ENCODE results near the gene ATP10B.

Gene ATP10B

DNA sequence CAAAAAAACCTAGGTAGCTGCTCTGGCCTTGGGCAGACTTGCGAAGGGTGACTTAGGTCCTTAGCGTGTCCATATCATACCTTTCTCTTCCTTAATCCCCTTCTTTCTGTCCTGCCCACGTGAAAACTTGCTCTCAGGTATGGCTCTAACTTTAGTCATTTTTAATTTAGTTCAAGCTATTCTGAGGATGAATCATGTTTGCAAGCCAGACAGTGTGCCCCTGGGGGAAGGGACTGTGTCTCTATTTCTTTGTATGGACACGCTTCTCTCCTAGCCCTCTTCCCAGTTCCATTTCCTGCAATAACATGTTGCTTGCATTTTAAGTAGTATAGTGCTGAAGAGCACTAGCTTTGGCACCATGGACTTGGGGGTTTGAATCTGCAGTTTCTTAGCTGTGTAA lies 309.7 kb downstream of the ATP10B start:
- DNase-seq, result no peak

DNA sequence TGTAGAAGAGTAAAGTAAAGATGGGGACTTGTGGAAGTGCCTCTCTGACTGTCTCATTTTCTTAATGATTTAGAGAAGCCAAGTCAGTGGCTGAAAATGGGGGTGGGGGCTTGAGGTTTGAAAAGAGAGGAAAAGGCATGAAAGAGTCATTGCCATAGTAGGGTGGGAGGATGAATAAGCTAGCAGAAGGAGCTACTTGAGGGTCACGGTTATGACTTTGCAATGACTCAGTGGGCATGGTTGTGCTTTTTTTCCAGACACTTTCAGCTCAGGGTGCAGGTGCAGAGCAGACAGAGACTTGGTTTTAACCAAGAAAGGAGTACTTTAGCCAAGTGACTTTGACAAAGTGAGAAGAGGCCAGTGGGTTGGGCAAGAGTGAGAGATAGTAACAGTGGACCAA lies 312.6 kb downstream of the ATP10B start:
- DNase-seq, result no peak

DNA sequence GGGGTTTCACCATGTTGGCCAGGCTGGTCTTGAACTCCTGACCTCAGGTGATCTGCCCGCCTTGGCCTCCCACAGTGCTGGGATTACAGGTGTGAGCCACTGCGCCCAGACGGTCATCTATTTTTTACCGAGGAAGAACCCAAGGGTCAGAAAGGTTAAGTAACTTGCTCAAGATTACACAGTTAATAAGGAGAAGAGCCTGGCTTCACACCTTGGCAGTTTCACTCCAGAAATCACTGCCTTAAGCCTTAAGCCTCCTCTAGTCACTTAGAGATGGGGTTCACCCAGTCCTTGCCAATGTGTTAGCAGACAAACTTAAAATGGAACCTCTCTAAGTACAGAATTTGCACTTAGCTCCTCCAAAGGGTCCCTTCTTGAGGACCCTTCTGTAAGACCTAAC lies 314.1 kb downstream of the ATP10B start:
- no peak for DNase-seq

DNA sequence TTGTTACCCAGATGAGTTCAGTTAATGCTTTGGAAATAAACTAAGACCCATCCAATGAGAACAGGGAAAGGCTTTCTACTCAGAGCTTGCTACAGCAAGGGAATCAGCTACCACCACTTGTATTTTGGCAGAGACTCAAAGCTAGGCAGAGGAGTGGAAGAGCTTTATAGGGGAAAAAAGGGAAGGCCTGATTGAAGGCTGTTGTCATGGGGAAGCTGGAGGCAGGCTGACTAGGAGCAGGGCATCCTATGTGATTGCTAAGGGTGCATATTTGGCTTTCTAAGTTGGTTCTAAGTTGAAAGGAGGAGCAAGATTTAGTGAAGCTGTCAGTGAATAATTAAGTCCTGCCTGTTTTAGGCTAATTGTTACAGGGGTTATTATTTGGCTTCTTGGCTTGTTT lies 314.9 kb downstream of the ATP10B start:
- DNase-seq, result no peak

DNA sequence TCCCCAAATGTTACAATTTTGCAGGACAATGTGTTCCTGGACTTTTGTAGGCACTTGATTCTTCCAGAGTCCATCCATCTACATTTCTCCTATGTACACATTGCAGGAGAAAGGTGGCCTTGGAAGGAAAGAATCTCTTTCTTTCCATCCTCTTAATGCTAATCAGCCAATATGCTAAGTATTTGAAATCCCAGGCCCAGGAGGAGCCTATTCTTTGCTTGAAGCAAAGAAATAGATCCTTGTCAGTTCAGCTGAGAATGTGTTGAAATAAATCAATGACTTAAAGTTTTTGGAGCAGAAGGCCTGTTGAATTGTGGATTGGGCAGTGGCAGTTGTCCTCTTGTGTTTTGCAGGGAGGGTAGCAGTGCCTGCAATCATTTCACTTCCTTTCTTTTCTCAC lies 317.1 kb downstream of the ATP10B start:
- no peak for DNase-seq

DNA sequence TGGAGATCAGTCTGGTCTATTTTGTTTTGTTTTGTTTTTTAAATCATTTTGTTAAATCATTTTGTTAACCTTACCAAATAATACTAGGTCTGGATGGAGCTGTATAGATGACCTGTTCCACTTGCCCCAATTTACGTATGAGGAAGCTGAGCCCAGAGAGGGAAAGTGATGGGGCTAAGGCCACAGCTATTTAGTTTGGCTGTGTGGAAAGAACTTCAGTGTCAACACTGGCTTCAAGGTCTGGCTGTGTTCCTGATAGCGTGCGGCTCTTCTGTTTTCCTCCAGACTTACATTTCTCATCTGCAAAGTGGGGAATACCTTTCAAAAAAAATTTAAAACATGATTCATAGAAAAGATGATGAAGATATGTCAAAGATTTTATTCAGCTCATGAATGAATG lies 317.9 kb downstream of the ATP10B start:
- DNase-seq, result no peak

DNA sequence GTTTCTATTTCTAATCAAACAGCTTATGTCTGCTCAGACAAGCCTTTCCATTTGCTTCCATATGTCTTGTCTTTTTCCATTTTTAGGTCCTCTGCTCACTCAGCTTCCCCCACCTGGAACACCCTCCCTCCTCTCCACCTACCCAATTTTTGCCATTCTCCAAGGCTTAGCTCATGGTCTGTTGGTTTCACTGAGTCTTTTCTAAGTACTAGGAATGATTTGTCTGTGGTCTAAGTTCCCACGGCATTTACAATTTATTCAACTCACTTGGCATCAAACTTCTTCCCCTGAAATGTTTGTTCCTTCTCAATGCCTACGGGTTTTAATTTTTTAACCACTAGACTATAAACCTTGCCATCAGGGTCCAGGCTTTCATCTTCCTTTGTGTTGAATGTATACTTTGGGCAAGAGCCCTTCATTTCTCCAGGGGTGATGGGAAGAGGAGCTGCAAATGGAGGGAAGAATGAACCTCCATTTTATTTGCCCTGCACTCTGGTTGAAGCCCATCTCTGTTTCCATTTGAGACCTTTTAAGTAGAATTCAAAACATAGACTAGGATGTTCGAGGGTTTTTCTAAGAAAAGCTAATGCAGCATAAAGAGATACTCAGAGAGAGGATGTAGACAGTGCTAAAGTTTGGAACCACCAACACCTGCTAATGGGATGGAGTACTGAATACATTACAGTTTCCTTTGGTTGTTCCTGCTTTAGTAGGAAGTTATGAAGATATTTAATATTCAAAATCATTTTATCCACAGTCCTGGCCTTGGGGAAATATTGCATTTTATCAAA lies 326.3 kb downstream of the ATP10B start:
- DNase-seq, result no peak

DNA sequence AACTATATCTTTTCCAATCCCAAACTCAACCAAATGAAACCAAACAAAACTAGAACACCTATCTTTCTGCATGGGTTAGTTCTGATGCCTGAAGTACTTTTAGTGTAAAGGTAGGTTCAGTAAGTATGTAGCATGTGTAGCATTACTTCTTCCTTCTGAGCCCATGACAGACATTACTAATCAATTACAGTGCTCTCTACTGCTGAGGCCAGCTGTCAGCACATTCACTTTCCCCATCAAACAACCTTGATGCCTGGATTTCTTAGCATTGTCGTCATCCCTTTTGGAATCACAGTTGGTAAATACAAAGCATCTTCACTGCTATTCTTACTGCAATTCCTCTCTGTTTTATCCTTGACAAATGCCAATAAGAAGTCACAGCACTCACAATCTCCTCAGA lies 327.2 kb downstream of the ATP10B start:
- no peak for DNase-seq

DNA sequence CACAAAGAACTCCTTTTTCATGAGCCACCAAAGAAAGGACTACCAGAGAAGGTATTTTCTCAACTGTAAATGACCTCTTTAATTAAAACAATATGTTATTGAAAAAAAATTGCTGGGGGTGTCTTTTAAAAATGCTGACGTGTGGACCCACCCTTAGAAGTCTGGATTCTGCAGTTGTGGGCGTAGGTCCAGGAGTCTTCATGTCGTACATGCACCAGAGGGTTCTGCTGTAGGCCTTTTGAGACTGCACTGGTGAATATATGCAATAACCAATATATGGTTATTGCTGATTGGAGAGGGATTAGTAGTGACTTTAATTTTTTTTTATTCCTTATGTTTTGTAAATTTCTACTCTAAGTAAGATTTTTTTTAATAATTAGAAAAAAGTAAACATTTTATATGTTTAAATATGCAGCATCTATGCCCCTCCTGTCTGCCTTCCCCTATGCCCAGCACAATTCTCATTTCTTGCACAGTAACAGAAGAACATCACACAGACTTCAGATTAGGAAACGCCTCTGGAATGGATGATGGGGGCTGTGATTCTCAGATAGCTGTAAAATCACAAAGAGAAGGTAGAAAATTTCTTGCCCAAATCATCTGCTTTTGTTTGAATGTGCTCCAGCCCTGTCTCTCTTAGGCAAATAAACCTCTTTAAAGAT lies 328.4 kb downstream of the ATP10B start:
- DNase-seq, result no peak

DNA sequence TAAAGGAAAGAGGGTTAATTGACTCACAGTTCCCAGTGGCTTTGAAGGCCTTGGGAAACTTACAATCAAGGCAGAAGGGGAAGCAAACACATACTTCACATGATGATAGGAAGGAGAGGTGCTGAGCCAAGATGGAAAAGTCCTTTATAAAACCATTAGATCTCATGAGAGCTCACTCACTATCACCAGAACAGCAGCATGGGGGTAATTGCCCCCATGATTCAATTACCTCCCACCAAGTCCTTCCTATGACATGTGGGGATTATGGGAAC lies 330.7 kb downstream of the ATP10B start:
- no peak for DNase-seq

DNA sequence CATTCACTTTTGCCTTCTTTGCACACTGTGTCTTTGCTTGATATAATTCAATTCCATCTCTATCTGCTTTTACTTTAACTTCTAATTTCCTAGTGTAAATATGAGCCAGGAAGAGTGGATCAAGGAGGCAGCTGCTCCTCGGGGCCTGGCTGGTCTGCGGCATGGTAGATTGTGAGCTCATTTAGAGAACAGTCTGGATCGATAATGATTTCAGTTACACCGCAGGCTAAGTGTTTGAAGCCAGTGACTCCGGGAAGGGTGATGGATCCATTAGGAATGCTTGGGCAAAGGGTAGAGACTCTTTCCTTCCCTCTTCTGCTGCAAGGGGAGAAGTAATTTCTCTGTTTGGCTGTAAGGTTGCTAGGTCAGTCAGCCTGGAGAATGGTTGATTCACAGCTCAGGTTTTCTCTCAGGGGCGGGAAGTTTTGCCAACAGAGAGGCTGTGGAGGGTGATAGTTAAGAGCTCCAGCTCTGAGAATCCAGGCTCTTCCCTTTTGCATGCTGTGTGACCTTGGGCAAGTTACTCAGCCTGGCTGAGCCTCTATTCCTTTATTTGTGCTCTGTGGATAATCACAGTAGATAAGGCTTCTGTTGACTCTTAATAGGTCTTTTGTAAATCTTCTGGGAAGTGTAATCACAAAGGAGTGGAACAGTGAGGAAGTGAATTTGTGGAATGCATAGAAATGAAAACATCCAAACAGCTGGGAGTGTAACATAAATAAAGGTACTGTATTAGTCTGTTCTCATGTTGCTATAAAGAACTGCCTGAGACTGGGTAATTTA lies 331.2 kb downstream of the ATP10B start:
- DNase-seq, result no peak

DNA sequence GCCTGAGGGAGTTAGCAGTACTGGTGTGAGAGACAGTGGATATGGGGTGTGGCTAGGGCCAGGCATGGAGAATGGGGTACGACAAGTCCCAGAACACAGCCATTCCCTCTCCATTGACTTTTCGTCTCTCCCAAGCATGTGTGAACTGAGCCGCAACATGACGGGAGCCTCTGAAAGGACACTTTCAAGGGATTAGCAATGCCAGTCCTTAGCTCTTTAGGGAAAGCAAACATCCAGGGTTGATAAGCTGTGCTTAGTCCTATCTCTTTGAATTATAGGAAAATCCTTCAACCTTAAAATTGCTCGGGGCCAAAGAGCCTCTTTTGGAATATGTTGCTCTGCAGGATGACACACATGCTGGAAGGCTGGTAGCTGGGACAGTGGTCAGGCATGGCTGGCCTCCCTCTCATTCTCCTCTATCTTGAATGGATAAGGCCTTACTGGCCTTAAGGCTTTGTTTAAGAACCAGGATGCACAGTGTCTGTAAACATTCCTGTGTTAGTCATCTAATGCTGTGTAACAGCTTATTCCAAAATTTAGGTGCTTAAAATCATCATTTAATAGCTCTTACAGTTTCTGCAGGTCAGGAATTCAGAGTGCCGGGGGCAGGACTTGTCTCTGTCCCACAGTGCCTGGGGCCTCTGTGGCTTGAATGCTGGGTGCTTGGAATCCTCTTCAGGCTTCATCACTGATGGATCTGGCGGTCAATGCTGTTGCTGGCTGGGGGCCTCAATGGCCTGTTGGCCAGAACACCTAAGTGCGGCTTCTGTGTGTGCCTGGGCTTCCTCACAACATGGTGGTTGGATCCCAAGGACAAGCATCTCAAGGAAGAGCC lies 335.1 kb downstream of the ATP10B start:
- DNase-seq, result no peak

DNA sequence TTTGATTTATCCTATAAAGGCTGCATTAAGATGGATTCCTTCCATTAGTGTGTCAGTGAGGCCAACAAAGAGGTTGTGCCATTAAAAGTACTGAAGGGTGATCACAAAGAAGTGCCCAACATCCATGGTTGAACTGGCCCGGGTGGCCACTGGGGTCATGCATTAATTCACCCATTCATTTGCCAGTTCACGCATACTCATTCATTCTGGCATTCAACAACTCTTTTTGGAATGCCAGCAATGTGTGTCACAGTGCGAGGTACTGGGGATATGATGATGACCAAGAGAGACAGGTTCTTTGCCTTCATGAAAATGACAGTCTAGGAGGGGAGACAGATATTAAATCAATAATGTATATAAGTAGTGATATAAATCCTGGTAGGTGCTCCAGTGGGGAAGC lies 337.1 kb downstream of the ATP10B start:
- DNase-seq, result no peak

DNA sequence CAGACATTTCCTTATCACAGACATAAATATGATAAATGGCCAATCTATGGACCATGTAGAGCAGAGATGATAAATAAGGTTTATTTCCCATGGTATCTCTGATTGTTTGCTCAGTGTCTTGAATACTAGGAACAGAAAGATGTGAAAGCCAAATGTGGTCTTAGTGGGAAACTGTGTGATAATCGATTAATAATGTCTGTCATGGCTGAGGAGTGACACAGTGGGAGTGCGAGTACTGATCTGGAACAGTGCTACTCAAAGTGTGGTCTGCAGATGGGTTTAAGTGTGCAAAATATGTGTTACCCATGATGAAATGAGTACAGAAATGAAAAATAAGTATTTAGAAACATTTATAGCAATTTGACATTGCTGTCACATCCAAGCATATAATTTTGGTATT lies 337.8 kb downstream of the ATP10B start:
- DNase-seq, result no peak

DNA sequence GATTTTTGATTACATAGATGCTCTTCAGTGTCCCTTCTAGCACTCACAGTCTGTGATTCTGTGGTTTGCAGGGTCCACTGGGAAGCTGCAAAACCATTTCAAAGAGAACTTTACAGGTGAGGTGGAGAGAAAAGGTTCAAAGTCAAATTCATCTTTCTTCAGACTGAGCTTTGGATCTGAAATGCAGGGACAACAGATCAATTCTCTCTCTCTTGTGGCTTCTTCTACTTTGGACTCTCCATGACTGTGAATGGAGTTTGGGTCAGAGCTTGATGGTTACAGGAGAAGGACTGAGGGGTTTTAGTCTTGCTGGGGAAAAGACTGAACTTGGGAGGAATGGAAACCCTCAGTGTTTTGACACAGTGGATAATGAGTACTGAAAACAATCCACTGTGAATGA lies 338.5 kb downstream of the ATP10B start:
- no peak for DNase-seq
